SK-N-MC (cell line): ENCODE measurements around the gene PRLHR.

Experiments
- EZH2 ChIP-seq: fragments of 200-600 bp; sonication (generic); IDR thresholded peaks from one replicate; pipeline ENCODE4 v1.6.1; 2017; ENCODE audit warnings: antibody characterized with exemption
- FOXP2 ChIP-seq: optimal IDR thresholded peaks from 2 replicates; pipeline ENCODE3; 2011; ENCODE audit warnings: mild to moderate bottlenecking, moderate library complexity; ENCODE audit not compliant: insufficient read depth; ENCODE audit errors: extremely low read length, control extremely low read depth

GRCh38 chr10:118544401-118544948 lies 51.0 kb downstream of the PRLHR start:
- TF ChIP-seq FOXP2: no peak
- TF ChIP-seq EZH2: no peak
